Activated CD8-positive, alpha-beta T cell treated with anti-CD3 and anti-CD28 coated beads for 36 hours (primary cell): Measurements from ENCODE around the gene LCN6. TPM values are rescaled to one million over a fixed set of nuclear protein-coding genes. Genes with fewer than 3 reads are reported as not detected.
"Not testable (repeated sequence)": the region's sequence is repeated elsewhere in the genome, so short reads cannot be mapped to it uniquely, and the experiment has no call there.

Experiments
- ATAC-seq: fragments of 200-7000 bp; cut with Tn5 transposase; one replicate; pipeline ENCODE4 v1.10.0; 2021; ENCODE audit warnings: mild to moderate bottlenecking, moderate library complexity
- CTCF ChIA-PET: fragments of 350-600 bp; sonication (Branson Sonifier 250); formaldehyde crosslinking; loops from one replicate; lab custom pipeline; 2021; ENCODE audit warnings: antibody characterized with exemption; lab: Charles Lee
- POLR2A ChIA-PET: fragments of 350-600 bp; sonication (Branson Sonifier 250); formaldehyde crosslinking; loops from one replicate; lab custom pipeline; 2021; ENCODE audit warnings: antibody characterized with exemption; lab: Charles Lee
- DNase-seq: peaks from one replicate; pipeline ENCODE4 v3.0.0-alpha.2; 2020
- H3K27ac Mint-ChIP-seq: one replicate; pipeline ENCODE4 v1.8.0; 2021; ENCODE audit warnings: mild to moderate bottlenecking, mixed read lengths
- H3K27me3 Mint-ChIP-seq: one replicate; pipeline ENCODE4 v1.8.0; 2021; ENCODE audit warnings: mixed read lengths
- H3K36me3 Mint-ChIP-seq: one replicate; pipeline ENCODE4 v1.8.0; 2021; ENCODE audit warnings: low read depth, mixed read lengths
- H3K4me1 Mint-ChIP-seq: one replicate; pipeline ENCODE4 v1.8.0; 2021; ENCODE audit warnings: low read depth, mixed read lengths
- H3K4me3 Mint-ChIP-seq: one replicate; pipeline ENCODE4 v1.8.0; 2021; ENCODE audit warnings: mild to moderate bottlenecking, moderate library complexity, mixed read lengths
- H3K9me3 Mint-ChIP-seq: one replicate; pipeline ENCODE4 v1.8.0; 2021; ENCODE audit warnings: mixed read lengths
- intact Hi-C: fragments of 100-400 bp; cut with micrococcal nuclease; formaldehyde crosslinking; loops from one replicate; pipeline ENCODE4 v1.10.0; 2022
- total RNA-seq, 2 experiments: library from RNA; stranded (reverse); gene quantifications; one replicate each; pipeline ENCODE4 v1.2.3, GENCODE V29; 2021
- TF ChIP-seq, protein P1 (sequence below): fragments of 200-600 bp; IDR thresholded peaks from one replicate; pipeline ENCODE4 v1.8.0; 2022; ENCODE audit warnings: antibody characterized with exemption, mild to moderate bottlenecking

Gene LCN6, protein sequence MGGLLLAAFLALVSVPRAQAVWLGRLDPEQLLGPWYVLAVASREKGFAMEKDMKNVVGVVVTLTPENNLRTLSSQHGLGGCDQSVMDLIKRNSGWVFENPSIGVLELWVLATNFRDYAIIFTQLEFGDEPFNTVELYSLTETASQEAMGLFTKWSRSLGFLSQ
- total RNA-seq = not detected

DNA sequence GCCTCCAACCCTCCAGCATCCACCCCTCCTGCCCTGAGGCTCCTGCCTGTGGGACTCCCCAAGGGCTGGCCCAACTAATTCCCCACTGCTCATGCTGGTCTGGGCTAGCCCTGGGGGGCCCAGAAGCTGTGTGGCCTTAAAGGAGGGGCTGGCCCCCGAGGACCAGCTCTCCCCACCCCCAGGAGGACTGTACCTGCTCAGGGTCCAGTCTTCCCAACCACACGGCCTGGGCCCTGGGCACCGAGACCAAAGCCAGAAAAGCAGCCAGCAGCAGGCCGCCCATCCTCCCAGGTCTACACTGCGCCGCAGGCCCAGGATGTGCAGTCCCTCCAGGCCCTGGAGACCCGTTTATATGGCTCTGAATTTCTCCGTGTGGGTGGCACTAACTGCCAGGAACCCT is at the start of gene LCN6:
LCN6 (minus strand) TSS at position 325 of the 400 bp plus-strand sequence; CDS start at position 283, 42 bp downstream.
- CTCF ChIA-PET = no interaction called here
- ATAC-seq = no peak
- peaks cover 8% of the 10 kb centered on the region for H3K4me1 Mint-ChIP-seq
- no peak for DNase-seq
- POLR2A ChIA-PET = interaction anchor here (2.3 kb wide), 1 partner anchor 20 kb away, joined by 10 read pairs; no protein-coding TSS in a partner anchor
- H3K4me3 Mint-ChIP-seq = no peak within 1 kb of the TSS
- H3K9me3 Mint-ChIP-seq = peaks cover 25% of the 10 kb centered on the region
- H3K27me3 Mint-ChIP-seq = peaks cover 5% of the 10 kb centered on the region
- intact Hi-C loops = loop anchor here (10.0 kb wide), 1 partner anchor 57 kb away; the partner anchor contains the start of gene RABL6
- H3K36me3 Mint-ChIP-seq = peaks cover 7% of the 10 kb centered on the region
- TF ChIP-seq, protein P1, sequence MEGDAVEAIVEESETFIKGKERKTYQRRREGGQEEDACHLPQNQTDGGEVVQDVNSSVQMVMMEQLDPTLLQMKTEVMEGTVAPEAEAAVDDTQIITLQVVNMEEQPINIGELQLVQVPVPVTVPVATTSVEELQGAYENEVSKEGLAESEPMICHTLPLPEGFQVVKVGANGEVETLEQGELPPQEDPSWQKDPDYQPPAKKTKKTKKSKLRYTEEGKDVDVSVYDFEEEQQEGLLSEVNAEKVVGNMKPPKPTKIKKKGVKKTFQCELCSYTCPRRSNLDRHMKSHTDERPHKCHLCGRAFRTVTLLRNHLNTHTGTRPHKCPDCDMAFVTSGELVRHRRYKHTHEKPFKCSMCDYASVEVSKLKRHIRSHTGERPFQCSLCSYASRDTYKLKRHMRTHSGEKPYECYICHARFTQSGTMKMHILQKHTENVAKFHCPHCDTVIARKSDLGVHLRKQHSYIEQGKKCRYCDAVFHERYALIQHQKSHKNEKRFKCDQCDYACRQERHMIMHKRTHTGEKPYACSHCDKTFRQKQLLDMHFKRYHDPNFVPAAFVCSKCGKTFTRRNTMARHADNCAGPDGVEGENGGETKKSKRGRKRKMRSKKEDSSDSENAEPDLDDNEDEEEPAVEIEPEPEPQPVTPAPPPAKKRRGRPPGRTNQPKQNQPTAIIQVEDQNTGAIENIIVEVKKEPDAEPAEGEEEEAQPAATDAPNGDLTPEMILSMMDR = no peak
- H3K27ac Mint-ChIP-seq = no peak within 1 kb of the TSS

DNA sequence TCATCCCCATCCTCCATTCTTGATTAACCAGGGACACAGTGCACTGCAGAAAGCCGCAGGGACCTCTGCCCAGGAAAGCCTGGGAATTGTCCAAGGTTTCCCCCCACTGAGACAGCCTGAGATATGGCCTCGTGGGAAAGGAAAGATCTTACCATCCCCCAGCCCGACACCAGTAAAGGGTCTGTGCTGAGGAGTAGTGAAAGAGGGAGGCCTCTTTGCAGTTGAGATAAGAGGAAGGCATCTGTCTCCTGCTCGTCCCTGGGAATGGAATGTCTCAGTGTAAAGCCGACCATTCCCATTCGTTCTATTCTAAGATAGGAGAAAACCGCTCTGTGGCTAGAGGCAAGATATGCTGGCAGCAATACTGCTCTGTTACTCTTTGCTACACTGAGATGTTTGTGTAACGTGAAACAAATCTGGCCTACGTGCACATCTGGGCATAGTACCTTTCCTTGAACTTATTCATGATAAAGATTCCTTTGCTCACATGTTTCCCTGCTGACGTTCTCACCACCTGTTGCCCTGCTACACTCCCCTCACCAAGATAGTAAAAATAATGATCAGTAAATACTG is 48.5 kb upstream of the LCN6 start:
- intact Hi-C loops, H3K27ac Mint-ChIP-seq, H3K9me3 Mint-ChIP-seq, H3K4me3 Mint-ChIP-seq, ATAC-seq, DNase-seq, H3K36me3 Mint-ChIP-seq, CTCF ChIA-PET: not testable (repeated sequence)
- Mint-ChIP-seq H3K4me1 (peaks cover 38% of the 10 kb centered on the region), H3K27me3 (peaks cover 11% of the 10 kb centered on the region)
- POLR2A ChIA-PET = interaction anchor here (0.9 kb wide), 1 partner anchor 188 kb away, joined by 3 read pairs; no protein-coding TSS in a partner anchor

DNA sequence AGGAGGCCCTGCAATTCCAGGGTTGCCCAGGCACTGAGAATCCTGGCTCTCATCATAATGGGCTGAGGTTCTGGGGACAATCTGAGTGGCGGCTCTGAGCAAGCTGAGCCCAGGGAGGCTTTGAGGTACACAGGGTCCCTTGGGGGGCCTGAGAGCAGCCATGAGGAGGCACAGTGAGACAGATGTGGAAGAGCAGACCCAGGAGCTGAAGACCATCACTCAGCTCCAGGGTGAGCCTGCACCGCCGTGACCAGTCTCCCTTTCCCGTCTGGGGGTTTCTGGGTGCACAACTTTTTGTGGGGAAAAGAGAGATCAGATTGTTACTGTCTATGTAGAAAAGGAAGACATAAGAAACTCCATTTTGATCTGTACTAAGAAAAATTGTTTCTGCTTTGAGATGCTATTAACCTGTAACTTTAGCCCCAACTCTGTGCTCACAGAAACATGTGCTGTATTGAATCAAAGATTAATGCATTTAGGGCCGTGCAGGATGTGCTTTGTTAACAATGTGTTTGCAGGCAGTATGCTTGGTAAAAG is 48.0 kb upstream of the LCN6 start, which contains the start of gene CCDC183:
CCDC183 (plus strand) TSS at position 101 of the 537 bp plus-strand sequence; CDS start at position 161, 60 bp downstream.
- ATAC-seq = no peak
- POLR2A ChIA-PET = interaction anchor here (0.9 kb wide), 1 partner anchor 188 kb away, joined by 3 read pairs; no protein-coding TSS in a partner anchor
- no peak within 1 kb of the TSS for H3K27ac Mint-ChIP-seq

DNA sequence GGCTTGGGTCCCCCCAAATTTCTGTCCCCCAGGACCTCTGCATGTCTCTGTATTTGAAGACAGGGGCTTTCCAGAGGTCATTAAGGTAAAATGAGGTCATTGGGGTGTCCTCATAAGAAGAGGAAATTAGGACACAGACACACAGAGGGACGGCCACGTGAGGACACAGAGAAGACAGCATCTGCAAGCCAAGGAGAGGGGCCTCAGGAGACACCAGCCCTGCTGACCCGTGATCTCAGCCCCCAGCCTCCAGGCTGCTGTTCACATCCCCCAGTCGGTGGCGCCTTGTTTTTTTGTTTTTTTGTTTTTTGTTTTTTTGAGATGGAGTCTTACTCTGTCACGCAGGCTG is 46.6 kb upstream of the LCN6 start:
- Mint-ChIP-seq H3K4me1 (peaks cover 31% of the 10 kb centered on the region), H3K27me3 (peaks cover 5% of the 10 kb centered on the region), H3K36me3 (peaks cover 2% of the 10 kb centered on the region), H3K27ac (no peak overlapping the region), H3K9me3 (no peaks in the 10 kb centered on the region), H3K4me3 (no peak overlapping the region)
- intact Hi-C loops = no loop called here
- DNase-seq (no peak), ATAC-seq (no peak)
- ChIA-PET POLR2A (no interaction called here), CTCF (no interaction called here)
- TF ChIP-seq, protein P1 = no peak

More for the DNA sequence above, 48.0 kb upstream of the LCN6 start, which contains the start of gene CCDC183:
- peaks cover 2% of the 10 kb centered on the region for H3K36me3 Mint-ChIP-seq
- no peaks in the 10 kb centered on the region for H3K9me3 Mint-ChIP-seq
- peaks cover 11% of the 10 kb centered on the region for H3K27me3 Mint-ChIP-seq
- peaks cover 36% of the 10 kb centered on the region for H3K4me1 Mint-ChIP-seq
- DNase-seq = no peak
- H3K4me3 Mint-ChIP-seq = no peak within 1 kb of the TSS
- intact Hi-C loops = no loop called here
- CTCF ChIA-PET = no interaction called here
- TF ChIP-seq, protein P1 = no peak

DNA sequence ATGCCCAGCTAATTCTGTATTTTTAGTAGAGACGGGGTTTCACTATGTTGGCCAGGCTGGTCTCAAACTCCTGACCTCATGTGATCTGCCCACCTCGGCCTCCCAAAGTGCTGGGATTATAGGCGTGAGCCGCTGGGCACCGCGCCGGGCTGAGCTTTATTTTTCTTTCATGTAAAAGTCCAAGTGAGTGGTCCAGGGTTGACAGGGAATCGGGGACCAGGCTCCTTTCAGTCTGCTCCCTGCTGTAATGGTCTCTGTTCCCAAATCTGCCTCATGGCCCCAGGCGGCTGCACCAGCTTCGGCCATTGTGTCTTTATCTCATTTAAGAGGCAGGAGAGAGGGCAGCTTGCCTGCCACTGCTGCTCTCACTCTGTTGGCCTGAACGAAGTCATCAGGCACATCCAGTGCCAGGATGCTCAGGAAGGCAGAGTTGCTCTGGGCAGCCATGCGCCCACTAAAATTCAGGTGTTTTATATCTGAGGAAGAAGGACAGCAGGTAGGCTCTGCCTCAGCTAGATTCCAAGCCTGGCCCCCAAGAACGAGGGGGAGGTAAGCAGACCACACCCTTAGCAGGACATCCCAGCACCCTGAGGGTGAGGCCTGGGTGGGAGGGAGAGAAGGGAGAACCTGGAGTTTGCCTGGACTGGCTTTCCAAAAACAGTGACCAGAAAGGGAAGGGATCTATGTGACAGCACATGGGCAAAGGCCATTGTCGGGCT is 46.1 kb upstream of the LCN6 start:
- intact Hi-C loops = no loop called here
- Mint-ChIP-seq H3K4me1 (peaks cover 29% of the 10 kb centered on the region), H3K9me3 (no peaks in the 10 kb centered on the region), H3K27ac (no peak overlapping the region), H3K4me3 (no peak overlapping the region), H3K27me3 (peaks cover 5% of the 10 kb centered on the region), H3K36me3 (peaks cover 2% of the 10 kb centered on the region)
- DNase-seq = no peak
- ChIA-PET CTCF (interaction anchor here (0.8 to 1.1 kb wide), 3 partner anchors 15 to 241 kb away, joined by 3 to 6 read pairs (median 3); no protein-coding TSS in a partner anchor), POLR2A (interaction anchor here (0.8 to 2.0 kb wide), 2 partner anchors 12 to 292 kb away, joined by 3 to 10 read pairs; partner anchors contain the start of gene RABL6)
- TF ChIP-seq, protein P1 = no peak
- no peak for ATAC-seq
